Loucy (cell line): ENCODE results near the gene ZNF160.

Source experiments
- CTCF ChIP-seq: fragments of 200-600 bp; sonication (generic); conservative IDR thresholded peaks from 2 replicates; pipeline ENCODE4 v1.5.1; 2014; ENCODE audit warnings: mild to moderate bottlenecking, antibody characterized with exemption, low read length
- EZH2phosphoT487 ChIP-seq: fragments of 200-600 bp; IDR thresholded peaks from 2 replicates; pipeline ENCODE4 v1.6.1; 2018; ENCODE audit warnings: antibody characterized with exemption, mild to moderate bottlenecking, moderate library complexity, borderline replicate concordance

- TF ChIP-seq CTCF (no peak), EZH2phosphoT487 (no peak)
Measured at GRCh38 chr19:53088091-53088490, 15.1 kb downstream of the ZNF160 start.
